ENCODE data around the gene PHACTR1. TPM values are rescaled to one million over a fixed set of nuclear protein-coding genes. Genes with fewer than 3 reads are reported as not detected.

Gene PHACTR1
- total RNA-seq, 1 experiment from 2014 or later, result 2.6 TPM

DNA sequence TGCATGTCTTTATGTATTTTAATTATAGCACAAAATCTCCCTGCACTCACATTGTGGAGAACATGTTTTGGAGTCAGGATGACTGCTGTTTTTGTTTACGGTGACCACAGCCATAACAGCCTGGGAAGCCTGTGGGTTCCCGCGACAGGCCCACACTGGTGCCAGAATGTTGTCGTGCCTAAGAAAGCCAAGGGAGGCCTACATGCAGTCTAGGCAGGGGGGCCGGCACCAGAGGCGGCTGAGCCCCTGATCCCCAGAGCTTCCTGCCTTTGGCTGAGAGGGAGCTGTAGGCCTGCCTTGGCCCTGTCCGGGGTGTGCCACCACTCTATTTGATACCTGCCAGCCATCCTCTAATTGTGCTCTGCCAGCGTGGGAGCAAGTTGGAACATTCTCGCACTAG, 565.1 kb downstream of the PHACTR1 start:
- H3K4me1 ChIP-seq (ENCODE audit: insufficient read depth, low read length, poor library complexity, severe bottlenecking), result no peaks in the 10 kb centered on the region
- ChIA-PET POLR2A (ENCODE audit: low non-redundant PET) (no interaction called here), CTCF (no interaction called here)
- no peaks in the 10 kb centered on the region for H3K9me3 ChIP-seq (ENCODE audit: low read depth, low read length, poor library complexity, severe bottlenecking)
- no peak for TF ChIP-seq CTCF (conservative IDR thresholded peaks at IDR 0.05; ENCODE audit: low read depth, low read length)
- no peak for TF ChIP-seq EZH2 (IDR thresholded peaks at IDR 0.05; ENCODE audit: borderline replicate concordance, low read depth, low read length, poor library complexity, severe bottlenecking)
- no peaks in the 10 kb centered on the region for H3K36me3 ChIP-seq (ENCODE audit: insufficient read depth, low read length, poor library complexity, severe bottlenecking)
- no peak overlapping the region for H3K27ac ChIP-seq (ENCODE audit: low read depth, low read length, poor library complexity, severe bottlenecking)
- intact Hi-C loops (cut with micrococcal nuclease; ENCODE audit: unreplicated experiment), result no loop called here
- H3K4me3 ChIP-seq (ENCODE audit: low read depth, low read length, poor library complexity, severe bottlenecking), result no peak overlapping the region
- no peaks in the 10 kb centered on the region for H3K27me3 ChIP-seq (replicated peaks; ENCODE audit: insufficient read depth, low read depth, low read length, poor library complexity)
- DNase-seq (ENCODE audit: low spot score), result no peak
- BruUV-seq (replicated peaks), result no TSS peak

DNA sequence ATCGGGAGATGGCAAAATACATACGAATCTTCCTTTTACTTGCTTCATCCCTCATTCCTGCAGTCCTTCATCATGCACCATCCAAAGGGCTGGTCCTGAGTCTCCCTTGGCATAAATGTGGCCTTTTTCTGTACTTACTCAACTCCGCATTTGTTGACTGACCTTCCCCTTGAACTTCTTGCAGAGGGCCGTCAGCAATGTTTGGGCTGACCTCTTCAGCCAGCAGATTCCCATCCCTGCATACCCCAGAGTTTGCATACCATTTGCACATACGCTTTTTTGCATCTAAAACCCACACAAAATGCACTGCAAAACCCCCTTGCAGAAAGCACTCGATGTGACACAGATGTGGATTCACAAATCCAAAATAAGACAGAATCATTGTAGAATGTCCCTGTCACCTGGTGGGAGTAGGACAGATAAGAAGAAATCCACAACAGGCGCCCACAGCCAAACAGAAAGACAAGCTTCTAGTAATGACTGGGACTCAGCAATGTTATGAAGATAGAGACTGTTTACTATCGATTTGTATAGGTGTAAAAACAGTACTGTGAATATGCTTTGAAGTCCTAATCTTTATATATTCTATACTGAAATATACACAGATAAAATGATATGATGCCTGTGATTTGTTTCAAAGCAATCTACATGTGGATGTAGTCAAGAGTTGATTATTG, 566.0 kb downstream of the PHACTR1 start:
- no TSS peak for BruUV-seq (replicated peaks)
- no peak for TF ChIP-seq EZH2 (IDR thresholded peaks at IDR 0.05; ENCODE audit: borderline replicate concordance, low read depth, low read length, poor library complexity, severe bottlenecking)
- no peak for TF ChIP-seq CTCF (conservative IDR thresholded peaks at IDR 0.05; ENCODE audit: low read depth, low read length)
- POLR2A ChIA-PET (ENCODE audit: low non-redundant PET), result no interaction called here

DNA sequence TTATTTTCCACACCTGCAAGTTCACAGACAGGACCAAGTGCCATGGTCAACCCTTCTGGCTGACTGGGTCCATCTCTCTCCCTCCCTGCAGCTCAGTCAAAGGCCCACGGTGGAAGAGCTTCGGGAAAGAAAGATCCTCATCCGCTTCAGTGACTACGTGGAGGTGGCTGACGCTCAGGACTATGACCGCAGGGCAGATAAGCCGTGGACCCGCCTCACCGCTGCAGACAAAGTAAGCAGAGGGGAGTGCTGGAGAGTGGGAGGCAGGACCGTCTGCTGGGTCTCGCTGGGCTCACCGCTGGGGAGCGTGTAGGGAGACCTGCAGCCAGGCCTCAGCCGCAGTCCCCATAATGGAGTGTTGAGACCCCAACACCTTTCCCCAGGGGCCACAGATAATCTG, 566.8 kb downstream of the PHACTR1 start:
- CTCF ChIA-PET, result no interaction called here
- Histone ChIP-seq H3K27ac (ENCODE audit: low read depth, low read length, poor library complexity, severe bottlenecking) (no peak overlapping the region), H3K9me3 (ENCODE audit: low read depth, low read length, poor library complexity, severe bottlenecking) (no peaks in the 10 kb centered on the region), H3K4me1 (ENCODE audit: insufficient read depth, low read length, poor library complexity, severe bottlenecking) (no peaks in the 10 kb centered on the region), H3K27me3 (replicated peaks; ENCODE audit: insufficient read depth, low read depth, low read length, poor library complexity) (no peaks in the 10 kb centered on the region), H3K36me3 (ENCODE audit: insufficient read depth, low read length, poor library complexity, severe bottlenecking) (no peaks in the 10 kb centered on the region), H3K4me3 (ENCODE audit: low read depth, low read length, poor library complexity, severe bottlenecking) (no peak overlapping the region)
- intact Hi-C loops (cut with micrococcal nuclease; ENCODE audit: unreplicated experiment), result no loop called here
- no peak for DNase-seq (ENCODE audit: low spot score)
- POLR2A ChIA-PET (ENCODE audit: low non-redundant PET), result no interaction called here
- no peak for TF ChIP-seq CTCF (conservative IDR thresholded peaks at IDR 0.05; ENCODE audit: low read depth, low read length)
- no peak for TF ChIP-seq EZH2 (IDR thresholded peaks at IDR 0.05; ENCODE audit: borderline replicate concordance, low read depth, low read length, poor library complexity, severe bottlenecking)
- no TSS peak for BruUV-seq (replicated peaks)

More for the DNA sequence above, 566.0 kb downstream of the PHACTR1 start:
- no peaks in the 10 kb centered on the region for H3K27me3 ChIP-seq (replicated peaks; ENCODE audit: insufficient read depth, low read depth, low read length, poor library complexity)
- DNase-seq (ENCODE audit: low spot score), result no peak
- no peaks in the 10 kb centered on the region for H3K9me3 ChIP-seq (ENCODE audit: low read depth, low read length, poor library complexity, severe bottlenecking)
- intact Hi-C loops (cut with micrococcal nuclease; ENCODE audit: unreplicated experiment), result no loop called here
- no peak overlapping the region for H3K27ac ChIP-seq (ENCODE audit: low read depth, low read length, poor library complexity, severe bottlenecking)
- H3K36me3 ChIP-seq (ENCODE audit: insufficient read depth, low read length, poor library complexity, severe bottlenecking), result no peaks in the 10 kb centered on the region
- no peaks in the 10 kb centered on the region for H3K4me1 ChIP-seq (ENCODE audit: insufficient read depth, low read length, poor library complexity, severe bottlenecking)
- CTCF ChIA-PET, result no interaction called here
- no peak overlapping the region for H3K4me3 ChIP-seq (ENCODE audit: low read depth, low read length, poor library complexity, severe bottlenecking)
